ENCODE results near the gene TSPAN9.

Gene TSPAN9

GRCh38 chr12:3099146-3099545 lies 22.0 kb downstream of the TSPAN9 start:
- DNase-seq (ENCODE audit: low read depth): no peak

- DNase-seq (ENCODE audit: low read depth): no peak
Observed at GRCh38 chr12:3101309-3102024, 24.3 kb downstream of the TSPAN9 start.

DNA sequence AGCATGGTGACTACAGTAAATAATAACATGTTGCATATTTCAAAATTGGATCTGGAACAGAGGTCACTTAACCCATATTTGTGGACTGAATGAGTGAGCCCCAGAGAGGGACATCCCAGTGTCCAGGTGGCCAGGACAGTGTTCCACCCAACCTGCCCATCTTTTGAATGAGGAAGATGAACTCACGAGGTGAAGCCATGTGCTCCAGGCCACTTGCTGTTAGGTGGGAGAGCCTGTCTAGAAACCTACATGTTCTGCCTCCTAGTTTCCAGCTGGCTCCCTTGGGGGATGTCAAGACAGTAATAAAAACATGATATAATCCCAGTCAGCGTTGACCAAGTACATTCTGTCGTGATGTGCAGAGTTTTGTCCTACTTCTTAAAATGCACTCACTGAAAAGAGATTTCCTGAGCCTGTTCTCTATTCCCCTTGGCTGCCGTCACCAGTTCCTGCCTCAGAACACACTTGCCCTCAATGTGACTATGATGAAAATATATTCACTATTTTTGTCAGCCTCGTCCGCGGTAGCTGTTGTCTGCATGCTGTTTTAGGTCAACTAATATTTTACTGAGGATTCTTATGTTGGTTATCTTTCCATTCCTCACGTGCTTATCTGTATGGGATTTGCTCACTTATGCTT lies 25.7 kb downstream of the TSPAN9 start:
- DNase-seq (ENCODE audit: low read depth): no peak

- no peak for DNase-seq (ENCODE audit: low read depth)
Observed at GRCh38 chr12:3103806-3104205, 26.6 kb downstream of the TSPAN9 start.

- DNase-seq (ENCODE audit: low read depth): no peak
Observed at GRCh38 chr12:3105690-3106479, 28.7 kb downstream of the TSPAN9 start.

DNA sequence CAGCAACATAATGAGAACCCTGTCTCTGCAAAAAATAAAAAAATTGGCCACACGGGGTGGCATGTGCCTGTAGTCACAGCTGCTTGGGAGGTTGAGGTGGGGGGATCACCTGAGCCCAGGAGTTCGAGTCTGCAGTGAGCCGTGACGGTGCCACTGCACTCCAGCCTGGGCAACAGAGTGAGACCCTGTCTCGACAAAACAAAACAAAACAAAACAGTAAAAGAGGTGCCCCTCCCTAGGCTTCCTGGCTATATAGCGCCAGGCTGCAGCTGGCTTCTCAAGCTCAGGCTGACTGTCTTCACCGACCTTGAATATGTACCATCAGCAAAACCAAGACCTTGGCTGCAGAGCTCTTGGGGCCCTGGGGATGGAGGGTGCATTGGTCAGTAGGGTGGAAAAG lies 29.4 kb downstream of the TSPAN9 start:
- no peak for DNase-seq (ENCODE audit: low read depth)

DNA sequence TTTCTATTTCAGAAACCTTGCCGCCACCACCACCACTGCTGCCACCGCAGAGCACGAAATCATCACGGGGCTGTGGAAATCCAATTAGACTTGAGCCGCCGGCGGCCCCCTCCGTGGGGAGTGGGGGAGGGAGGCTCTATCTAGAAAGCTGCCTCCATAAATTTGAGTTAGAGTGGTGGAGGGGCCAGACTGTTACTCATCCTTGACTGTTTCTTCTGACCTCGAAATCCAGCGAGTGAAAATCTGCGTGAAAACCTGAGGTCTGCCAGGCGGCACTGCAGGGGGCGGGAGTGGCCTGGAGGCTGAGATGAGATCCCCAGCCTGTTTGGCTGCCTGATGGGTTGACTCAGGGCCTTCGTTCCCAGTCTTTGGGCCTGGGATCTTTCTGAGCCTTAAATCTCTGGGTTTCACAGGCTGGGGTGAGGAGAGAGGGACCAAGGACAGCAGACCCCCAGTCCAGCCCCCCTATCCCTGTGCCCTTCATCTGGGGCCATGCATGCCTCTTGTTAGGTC lies 29.9 kb downstream of the TSPAN9 start:
- no peak for DNase-seq (ENCODE audit: low read depth)

- no peak for DNase-seq (ENCODE audit: low read depth)
Observed at GRCh38 chr12:3107954-3108353, 30.8 kb downstream of the TSPAN9 start.

- no peak for DNase-seq (ENCODE audit: low read depth)
Observed at GRCh38 chr12:3110578-3110977, 33.4 kb downstream of the TSPAN9 start.

DNA sequence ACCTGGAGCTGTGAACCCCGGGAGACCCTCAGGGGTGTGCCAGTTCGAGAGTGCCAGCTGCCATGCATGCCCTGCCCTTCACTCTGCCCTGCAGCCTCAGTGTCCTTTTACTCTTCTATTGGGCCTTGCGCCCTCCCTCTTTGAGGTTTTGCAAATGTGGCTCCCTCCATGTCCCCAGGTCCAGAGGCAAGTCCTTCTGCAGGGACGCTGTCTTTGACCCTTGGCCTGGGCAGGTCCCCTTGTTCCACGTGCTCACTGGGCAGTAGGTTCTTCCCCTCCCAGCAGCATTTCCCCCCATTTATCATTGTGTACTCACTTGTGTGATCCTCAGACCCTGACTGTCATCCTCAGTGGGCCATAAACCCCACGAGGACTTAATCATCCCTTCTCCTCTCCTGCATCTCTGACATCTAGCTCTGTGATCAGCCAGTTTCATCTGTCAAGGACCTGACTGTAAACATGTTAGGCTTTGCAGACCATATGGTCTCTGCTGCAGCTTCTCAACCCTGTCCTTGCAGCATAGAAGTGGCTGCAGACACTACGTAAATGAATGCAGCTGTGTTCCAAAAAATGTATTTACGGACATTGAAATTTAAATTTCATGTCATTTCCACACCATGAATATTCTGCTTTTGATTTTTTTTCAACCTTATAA lies 36.6 kb downstream of the TSPAN9 start:
- no peak for DNase-seq (ENCODE audit: low read depth)

GRCh38 chr12:3114671-3115070 lies 37.5 kb downstream of the TSPAN9 start:
- no peak for DNase-seq (ENCODE audit: low read depth)

DNA sequence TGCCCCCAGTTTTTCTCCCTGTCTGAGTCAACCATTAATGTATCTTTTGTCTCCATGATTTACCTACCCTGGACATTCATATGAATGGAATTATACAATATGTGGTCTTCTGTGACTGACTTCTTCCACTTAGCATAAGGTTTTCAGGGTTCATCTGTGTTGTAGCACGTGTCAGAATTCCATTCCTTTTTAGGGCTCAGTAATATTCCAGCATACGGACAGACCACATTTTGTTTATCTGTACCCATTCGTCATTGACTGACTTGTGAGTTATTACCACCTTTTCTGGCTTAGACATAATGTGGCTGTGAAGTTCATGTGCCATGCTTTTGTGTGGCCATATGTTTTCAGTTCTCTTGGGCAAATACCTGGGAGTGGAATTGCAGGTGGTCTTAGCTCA lies 37.9 kb downstream of the TSPAN9 start:
- no peak for DNase-seq (ENCODE audit: low read depth)

GRCh38 chr12:3116106-3116844 lies 39.1 kb downstream of the TSPAN9 start:
- DNase-seq (ENCODE audit: low read depth): no peak

DNA sequence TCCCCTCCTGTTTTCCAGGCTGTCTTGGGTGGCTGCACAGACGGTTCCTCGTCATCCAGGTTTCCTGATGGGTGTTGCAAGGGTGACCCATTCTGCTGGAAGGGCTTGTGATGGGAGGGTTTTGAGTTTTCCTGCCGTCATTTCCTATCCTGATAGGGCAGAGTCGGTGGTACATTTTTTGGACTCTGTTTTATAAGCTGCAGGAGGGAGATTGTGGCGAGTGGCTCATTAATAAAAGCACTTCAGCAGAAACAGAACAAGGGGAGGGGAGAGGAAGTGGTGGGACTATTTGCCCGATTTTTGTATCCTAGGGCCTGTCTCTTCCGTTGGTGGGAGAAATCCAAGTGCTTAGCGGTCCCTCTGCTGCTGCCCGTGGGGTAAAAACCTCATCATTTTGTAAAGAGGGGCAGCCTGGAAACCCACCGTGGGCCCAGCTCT lies 40.0 kb downstream of the TSPAN9 start:
- no peak for DNase-seq (ENCODE audit: low read depth)

- DNase-seq (ENCODE audit: low read depth): no peak
Observed at GRCh38 chr12:3117591-3118015, 40.4 kb downstream of the TSPAN9 start.

GRCh38 chr12:3119192-3119755 lies 42.1 kb downstream of the TSPAN9 start:
- no peak for DNase-seq (ENCODE audit: low read depth)

DNA sequence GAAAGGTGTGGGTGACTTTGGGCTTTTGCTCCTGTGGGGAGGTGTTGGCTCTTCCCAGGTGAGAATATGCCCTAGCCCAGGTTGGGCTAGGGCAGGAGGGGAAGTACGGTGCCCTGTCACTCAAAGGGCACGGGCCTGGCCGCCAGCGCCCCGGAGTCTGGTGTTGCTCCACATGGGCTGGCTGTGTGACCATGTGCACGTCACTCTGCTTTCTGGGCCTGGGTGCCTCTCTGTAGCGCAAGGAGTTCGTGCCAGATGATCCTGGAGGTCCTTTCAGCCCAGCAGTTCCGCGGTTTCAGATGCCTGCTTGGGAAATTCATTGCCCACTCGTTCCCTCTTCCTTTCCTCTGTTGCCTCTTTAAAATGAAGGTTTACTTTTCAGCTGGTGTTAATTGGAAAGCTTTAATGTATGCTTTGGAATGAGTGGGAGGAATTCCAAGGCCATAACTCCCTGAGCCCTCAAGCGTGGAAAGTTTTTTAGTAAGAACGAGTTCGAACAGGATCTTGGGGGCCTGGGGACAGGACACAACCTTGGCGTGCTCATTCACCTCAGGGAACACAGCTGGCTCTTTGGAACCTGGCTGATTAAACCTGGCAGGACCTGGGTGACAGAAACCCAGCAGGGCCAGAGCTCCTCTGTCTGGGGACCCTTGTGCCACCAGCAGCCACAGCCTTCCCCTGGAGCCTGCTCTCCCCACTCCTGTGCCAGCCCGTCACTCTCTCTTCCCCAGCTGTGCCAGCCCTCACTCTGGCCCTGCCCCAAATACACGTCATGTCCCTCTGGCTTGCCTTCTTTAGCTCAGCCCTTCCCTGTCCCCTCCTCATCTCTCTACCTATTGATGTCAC lies 42.8 kb downstream of the TSPAN9 start:
- no peak for DNase-seq (ENCODE audit: low read depth)

DNA sequence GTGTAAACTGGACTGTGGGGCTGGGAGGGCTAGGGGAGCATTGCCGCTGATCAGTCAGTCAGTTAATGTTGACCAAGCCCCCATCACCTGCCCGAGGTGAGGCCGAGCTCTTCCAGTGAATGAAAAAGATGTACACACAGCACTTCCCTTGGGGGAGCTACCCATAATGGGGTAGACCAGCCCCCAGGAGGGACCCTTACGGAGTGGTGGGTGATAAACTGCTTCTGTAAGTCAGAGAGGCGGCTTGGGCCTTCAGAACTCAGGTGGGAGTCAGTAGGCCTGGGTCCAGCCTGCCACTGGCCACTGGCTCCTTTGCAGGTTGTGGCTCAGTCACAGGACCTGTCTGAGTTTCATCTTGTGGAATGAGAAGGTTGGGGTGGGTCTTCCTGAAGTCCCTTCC lies 43.5 kb downstream of the TSPAN9 start:
- DNase-seq (ENCODE audit: low read depth): no peak

- no peak for DNase-seq (ENCODE audit: low read depth)
Observed at GRCh38 chr12:3122841-3123678, 45.9 kb downstream of the TSPAN9 start.

All from activated T-cell treated with anti-CD3 and anti-CD28 coated beads for 1 hour (primary cell).